DMS153 (cell line): ENCODE data around the gene SH3BP4.

Experiments
- DNase-seq: peaks from one replicate; lab custom pipeline; 2025; lab: John Stamatoyannopoulos, UW

Gene SH3BP4

GRCh38 chr2:234947556-234947955, 4.3 kb upstream of the SH3BP4 start:
- DNase-seq = no peak

DNA sequence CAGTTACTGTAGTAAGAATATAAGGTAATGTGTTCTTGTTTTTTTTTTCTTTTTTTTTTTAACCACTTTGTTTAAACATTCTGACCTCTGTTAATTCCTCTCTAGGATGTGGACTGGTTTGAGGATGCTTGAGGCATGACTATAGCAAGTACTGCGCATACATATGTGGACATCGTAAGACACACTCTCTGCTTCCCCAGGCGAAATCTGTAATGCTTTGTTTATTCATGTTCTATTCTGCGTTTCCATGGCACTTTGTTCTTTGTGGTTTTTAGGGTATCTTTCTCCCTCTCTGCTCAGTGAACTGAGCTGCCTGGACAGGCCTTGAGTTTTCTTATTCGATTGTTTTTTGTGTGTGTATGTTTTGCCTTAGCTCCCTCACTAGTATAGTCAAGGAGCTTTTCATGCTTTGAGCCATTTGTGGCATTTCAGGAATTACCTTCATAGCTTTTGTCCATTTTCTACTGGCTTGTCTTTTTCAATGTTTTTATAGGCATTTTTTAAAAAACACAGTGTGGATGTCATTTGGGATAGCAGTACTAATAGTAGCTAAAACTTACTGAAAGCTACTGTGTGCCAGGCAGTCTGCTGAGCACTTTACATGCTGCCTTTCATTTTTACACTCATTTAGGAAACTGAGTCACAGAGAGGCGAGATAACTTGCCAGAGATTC, 1.9 kb upstream of the SH3BP4 start:
- DNase-seq = no peak

DNA sequence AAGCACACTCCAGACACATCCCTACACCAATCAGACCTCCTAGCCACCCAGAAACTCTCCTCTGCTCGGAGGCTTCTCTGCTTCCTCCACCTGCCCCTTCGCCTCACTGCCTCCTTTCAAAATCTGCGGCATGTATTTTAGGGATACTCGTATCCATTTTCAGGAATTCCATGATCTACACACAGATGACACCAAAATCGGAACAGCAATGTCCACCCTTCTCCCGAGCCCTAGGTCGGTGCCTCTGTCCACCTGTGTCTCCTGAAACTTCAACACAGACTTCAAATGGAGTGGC, 1.4 kb upstream of the SH3BP4 start:
- no peak for DNase-seq

DNA sequence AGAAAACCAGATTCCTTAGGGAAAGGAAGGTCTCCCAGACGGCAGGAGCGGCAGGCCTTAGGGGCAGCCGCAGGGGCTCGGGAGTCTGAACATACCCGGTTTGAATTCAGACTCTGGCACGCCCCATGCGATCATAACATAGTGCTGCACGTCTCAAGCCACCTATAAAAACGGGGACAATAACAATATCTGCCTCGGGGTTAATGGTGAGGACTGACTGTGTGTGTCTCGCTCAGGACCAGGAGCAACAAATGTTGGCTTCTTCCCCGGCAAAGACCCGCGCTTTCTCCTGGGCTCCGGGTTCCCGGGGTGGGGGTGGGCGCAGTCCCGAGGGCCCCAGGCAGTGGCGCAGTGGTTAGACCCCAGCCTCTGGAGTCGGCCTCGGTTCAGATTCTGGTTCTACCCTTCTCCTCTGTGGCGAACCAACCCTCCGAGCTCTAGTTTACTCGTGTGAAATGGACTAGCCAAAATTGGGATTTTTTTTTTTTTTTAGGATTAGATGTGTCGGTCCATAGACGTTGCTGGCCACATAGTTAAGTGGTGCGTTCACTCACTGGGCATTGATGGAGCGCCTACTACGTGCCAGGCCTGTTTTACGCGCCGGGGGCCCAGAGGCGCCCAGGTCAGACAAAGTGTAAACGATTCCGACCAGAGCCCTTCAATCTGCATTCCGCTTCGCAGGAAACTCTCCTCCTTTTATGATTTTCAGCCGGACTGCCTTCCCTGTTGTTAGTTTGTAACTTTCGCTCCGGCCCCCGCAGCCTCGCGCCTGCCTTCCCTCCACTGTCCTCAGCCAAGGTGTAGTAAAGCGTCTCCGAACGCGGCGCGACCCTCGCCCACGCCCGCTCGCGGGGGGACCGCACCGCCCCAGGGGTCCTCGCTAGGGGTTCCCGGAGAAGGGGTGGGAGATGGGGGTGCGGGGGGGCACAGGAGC, 820 bp upstream of the SH3BP4 start:
- no peak for DNase-seq

DNA sequence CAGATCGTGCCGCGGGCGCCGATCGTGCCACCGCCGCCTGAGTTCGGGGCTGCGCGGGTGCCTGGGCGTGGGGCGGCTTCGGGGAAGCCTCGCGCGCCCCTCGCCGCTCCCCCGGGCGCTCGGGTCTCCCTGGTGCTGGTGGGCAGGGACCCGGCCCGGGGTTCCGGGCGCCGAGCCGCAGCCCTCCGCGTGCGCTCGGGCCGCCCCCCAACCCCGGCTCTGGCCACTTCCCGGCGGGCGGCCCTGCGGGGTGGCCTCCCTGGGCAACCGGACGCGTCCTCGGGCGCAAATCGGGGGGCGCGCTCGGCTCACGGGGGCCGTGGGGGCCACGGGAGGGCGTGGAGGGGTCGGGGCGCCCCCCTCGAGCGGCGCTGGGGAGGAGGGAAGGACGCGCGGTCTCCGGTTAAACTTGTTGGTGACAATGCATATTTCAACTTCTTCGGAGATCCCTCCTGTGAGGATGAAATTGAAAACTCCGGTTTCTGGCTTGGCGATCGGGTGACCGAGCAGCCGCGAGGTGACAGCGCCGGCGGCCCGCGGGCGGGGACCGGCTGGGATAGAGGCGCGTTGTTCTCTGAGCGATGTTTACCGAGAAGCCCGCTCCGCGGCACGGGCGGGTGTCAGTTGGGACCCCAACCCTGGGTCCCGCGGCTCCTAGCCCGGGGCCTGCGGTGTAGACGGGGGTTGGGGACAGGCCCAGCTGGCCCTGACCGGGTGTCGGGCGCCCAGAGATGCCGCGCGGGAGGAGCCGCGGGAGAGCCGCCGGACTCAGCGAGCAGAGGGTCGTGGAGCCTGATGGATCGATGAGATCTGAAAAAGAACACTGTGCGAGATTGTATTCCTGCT, 676 bp downstream of the SH3BP4 start:
- no peak for DNase-seq

DNA sequence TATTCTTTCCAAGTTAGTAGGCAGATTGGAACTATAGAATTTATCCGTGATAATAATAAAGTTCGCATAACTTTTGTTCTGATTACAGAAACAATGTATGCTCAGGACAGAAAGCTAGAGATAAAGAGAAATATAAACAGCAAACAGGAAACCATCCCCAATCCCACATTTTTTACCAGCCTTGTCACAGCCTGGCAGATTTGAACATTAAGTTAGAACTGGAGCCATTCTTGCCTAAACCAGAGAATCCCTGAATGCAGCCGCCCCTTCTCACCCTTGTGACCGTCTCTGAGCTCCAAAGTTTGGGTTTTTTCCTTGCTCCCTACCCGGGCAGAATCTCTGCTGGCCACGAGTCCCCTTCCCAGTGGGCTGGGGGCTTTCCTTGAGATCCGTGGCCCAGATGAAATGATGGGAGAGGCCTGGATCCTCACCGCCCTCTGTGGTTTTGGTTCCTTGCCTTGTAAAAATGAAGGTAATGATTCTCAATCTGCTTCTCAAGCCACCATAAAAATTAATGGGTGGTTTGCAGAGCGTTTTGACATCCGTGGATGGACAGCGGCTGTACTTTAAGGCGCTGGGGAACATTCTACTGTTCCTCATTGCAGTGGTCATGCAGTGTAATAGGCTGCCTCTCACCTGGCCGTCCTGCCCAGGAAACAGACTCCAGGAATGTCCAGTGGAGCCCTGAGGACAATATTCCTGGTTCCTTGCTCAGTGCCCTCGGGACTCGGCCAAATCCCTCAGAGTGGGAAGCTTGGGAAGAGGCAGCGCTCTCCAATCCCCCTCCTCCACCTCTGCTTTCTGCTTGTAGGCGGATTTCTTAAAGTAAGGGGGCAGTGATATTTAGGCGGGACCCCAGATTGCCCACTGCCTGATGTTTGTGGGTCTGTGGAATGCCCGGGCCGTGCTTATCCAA, 1.6 kb downstream of the SH3BP4 start:
- no peak for DNase-seq

- DNase-seq = no peak
Observed at GRCh38 chr2:234954551-234954992, 2.8 kb downstream of the SH3BP4 start.

DNA sequence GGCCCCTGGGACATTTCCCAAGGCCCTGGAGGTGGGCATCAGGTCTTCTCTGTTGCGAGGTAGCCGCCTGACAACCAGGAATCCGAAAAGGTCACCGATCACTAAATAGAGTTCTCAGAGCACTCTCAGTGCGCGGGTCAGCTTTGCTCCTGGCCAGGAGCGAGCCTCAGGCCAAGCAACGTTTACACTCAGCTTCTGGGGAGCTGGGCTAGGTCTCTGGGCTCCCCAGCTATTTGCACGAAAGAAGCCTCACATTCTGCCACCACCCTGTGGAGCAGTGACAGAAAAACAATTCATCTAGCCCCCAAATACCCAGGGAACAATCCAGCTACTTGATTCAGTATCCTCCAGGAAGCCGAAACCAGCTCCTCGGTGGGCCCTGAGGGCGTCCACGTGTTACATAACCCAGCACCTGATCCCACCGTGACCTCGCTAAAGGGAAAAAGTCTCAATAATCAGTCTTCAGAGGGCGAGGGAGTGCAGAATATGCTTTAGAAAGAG, 3.3 kb downstream of the SH3BP4 start:
- no peak for DNase-seq

- DNase-seq = no peak
Observed at GRCh38 chr2:234955971-234956509, 4.2 kb downstream of the SH3BP4 start.

DNA sequence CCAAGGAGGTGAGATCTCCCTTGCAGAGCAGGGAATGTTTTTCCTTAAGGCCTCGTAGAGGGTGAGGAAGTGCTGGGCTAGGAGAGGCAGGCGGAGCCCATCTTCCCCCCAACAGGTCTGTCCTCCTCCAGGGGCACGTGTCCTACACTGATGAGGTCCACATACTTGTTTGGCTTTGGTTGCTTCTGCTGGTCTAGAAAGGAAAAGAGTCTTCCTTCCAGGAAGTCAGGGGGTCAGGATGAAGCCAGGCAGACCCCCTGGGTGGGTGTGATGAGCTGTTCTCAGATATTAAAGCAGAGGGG, 6.0 kb downstream of the SH3BP4 start:
- DNase-seq = no peak

GRCh38 chr2:234958311-234958710, 6.5 kb downstream of the SH3BP4 start:
- no peak for DNase-seq

- DNase-seq = no peak
Observed at GRCh38 chr2:234958746-234959395, 7.1 kb downstream of the SH3BP4 start.

- DNase-seq = no peak
Observed at GRCh38 chr2:234960175-234961088, 8.6 kb downstream of the SH3BP4 start.

DNA sequence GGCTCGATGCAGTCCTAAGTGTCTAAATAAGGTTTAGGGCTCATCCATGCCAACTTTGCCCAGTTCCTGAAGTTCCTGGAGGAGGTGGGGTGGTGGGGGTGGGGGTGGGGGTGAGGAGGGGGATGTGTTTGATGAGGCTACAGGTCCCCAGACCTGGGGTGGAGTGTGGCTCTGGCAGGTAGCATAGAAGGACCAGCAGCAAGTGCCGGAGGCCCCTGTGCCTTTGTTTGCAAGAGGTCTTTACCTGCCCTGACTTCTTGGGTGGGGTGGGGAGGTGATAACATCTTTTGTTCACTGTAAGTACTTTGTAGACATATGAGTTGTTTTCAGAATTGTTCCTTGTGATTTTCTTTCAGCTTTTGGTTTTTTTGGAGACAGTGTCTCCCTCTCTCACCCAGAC, 10.0 kb downstream of the SH3BP4 start:
- no peak for DNase-seq

- DNase-seq = no peak
Observed at GRCh38 chr2:234963773-234964615, 12.2 kb downstream of the SH3BP4 start.

DNA sequence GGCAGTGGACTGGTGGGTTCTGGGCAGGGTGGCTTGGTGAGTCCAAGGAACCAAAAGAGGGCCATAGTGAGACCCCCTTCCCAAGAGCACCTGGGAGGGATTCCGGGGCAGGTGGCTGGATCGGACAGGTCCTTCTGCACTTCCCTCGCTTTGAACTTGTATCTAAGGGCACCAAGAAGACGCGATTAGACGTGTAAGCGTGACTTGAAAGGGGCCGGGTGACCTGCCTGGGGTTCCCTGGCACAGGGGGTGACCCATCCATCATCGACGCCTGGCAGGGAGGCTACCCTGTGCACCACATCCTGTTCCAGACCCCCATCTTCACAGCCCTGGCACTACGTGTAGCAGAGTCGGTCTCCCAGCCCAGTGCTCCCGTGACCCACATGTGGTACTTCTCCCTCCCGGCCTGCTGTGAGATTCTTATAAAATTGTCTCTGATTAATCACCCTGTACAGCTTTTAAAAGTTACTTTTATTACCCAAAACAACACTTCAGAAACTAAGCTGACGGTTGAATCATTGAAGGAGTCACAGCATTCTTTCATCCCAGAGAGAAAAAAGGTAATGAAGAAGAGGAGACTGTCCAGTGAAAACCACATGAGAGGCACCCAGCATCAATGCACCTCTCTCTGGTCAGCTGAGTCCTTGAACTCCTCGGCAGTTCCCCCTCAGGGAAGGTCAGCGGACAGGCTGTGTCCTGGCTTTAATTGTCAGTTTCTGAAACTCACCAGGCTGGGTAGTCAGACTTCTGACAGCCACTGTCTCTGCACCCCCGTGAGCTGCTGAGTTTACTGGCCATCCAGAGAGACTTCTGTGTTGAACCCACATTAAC, 13.0 kb downstream of the SH3BP4 start:
- no peak for DNase-seq

- DNase-seq = no peak
Observed at GRCh38 chr2:234966340-234966739, 14.5 kb downstream of the SH3BP4 start.
